ENCODE data around the gene STAP2. TPM values are rescaled to one million over a fixed set of nuclear protein-coding genes. Genes with fewer than 3 reads are reported as not detected.

STAP2 gene
- total RNA-seq, 1 donor: 1.2 TPM

DNA sequence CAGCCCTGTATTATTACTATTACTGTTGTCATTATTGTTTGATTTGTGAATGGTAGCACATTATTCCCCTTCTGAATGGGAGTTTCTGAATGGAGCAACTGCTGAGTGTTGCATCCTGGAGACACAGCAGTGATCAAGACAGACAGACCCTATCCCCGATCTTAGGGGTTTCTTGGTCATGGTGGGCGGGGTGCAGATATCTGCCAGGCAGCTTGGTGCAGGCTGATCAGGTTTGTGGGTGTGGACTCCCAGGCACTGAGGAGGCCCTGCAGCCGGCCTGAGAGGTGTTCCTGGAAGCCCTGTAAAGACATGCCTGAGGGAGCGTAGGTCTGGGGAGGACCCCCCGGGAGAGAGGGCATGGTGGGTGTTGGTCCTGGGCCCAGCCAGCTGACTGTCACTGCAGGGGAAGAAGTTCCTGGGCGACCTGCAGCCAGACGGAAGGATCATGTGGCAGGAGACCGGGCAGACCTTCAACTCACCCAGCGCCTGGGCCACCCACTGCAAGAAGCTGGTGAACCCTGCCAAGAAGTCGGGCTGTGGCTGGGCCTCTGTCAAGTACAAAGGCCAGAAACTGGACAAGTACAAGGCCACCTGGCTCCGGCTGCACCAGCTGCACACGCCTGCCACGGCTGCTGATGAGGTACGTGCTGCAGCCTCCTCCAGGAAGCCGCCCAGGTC, 6.9 kb upstream of the STAP2 start:
- no peak overlapping the region for H3K4me3 ChIP-seq (ENCODE audit: low read depth, low read length)
- TF ChIP-seq, protein P1, sequence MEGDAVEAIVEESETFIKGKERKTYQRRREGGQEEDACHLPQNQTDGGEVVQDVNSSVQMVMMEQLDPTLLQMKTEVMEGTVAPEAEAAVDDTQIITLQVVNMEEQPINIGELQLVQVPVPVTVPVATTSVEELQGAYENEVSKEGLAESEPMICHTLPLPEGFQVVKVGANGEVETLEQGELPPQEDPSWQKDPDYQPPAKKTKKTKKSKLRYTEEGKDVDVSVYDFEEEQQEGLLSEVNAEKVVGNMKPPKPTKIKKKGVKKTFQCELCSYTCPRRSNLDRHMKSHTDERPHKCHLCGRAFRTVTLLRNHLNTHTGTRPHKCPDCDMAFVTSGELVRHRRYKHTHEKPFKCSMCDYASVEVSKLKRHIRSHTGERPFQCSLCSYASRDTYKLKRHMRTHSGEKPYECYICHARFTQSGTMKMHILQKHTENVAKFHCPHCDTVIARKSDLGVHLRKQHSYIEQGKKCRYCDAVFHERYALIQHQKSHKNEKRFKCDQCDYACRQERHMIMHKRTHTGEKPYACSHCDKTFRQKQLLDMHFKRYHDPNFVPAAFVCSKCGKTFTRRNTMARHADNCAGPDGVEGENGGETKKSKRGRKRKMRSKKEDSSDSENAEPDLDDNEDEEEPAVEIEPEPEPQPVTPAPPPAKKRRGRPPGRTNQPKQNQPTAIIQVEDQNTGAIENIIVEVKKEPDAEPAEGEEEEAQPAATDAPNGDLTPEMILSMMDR (IDR thresholded peaks at IDR 0.05; ENCODE audit: insufficient read depth, low read length): no peak
- no peak for DNase-seq (ENCODE audit: low read depth)

DNA sequence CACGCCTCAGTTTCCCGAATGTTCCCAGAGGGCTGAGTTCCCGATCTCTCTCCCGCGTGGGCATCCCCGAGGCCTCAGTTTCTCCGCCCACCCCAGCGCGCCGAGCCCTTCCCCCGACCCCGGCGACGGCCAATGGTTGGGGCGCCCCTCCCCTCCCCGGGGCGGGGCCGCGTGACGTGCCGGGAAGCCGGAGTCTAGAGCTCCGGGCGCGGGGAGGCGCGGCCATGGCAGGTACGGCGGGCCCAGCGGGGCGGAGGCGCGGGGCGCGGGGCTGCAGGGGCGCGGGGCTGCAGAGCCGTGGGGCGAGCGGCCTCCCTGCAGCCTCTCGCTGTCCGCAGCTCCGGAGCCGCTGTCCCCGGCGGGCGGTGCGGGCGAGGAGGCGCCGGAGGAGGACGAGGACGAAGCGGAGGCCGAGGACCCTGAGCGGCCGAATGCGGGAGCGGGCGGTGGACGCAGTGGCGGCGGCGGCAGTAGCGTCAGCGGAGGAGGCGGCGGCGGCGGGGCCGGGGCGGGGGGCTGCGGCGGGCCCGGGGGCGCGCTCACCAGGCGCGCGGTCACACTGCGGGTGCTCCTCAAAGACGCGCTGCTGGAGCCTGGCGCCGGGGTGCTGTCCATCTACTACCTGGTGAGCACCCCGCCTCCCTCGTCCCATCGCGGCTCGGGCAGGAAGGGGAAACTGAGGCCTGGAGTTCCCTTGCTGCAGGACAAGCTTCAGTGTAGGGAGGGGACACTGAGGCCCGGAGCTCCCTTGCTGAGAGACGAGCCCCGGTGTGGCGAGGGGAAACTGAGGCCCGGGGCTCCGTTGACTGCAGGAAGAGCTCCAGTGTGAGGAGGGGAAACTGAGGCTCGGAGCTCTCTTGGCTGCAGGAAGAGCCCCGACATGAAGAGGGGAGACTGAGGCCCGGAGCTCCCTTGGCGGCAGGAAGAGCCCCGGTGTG, 5.0 kb upstream of the STAP2 start, which contains the start of gene MPND:
Gene MPND, plus strand, starts transcription at position 193 of the 938 bp plus-strand sequence. Its CDS starts 32 bp downstream, at position 225.
- H3K4me3 ChIP-seq (ENCODE audit: low read depth, low read length): peak within 1 kb of the TSS; percentile 82
- peak; percentile 63 for DNase-seq (ENCODE audit: low read depth)
- TF ChIP-seq, protein P1 (IDR thresholded peaks at IDR 0.05; ENCODE audit: insufficient read depth, low read length): no peak

DNA sequence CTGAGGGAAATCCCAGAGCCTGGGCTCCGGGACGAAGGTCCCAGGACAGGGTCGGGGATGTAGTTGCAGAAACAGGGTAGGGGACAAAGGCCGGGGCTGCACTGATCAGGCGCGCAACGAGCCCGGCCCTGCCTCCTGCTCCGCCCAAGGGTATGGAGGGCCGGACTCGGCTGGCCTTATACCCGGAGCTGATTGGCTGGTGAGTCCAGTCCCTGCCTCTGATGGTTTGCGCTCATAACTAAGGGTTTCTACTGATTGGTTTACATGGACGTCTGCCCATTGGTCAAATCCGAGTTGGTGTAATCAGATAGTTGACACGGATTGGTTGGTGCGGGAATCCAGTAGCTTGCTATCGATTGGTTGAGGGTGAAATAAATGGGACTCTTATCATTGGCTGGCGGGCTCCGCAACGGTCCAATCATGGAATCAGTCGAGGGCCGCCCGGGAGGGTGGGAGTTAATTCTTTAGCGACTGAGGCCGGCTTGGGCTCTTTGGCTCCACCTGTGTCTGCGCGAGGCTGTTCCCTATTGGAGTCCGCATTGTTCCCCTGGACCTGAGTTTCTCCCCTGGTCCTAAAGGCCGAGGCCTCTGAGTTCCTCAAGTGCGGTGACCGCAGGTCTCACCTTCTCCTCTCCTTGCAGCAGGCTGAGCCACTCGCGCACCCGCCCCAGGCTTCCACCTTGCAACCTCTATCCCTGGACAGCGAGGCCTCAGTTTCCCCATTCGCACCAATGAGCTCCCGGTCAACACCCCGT, 4.2 kb upstream of the STAP2 start:
- TF ChIP-seq, protein P1 (IDR thresholded peaks at IDR 0.05; ENCODE audit: insufficient read depth, low read length): peak; percentile 46
- H3K4me3 ChIP-seq (ENCODE audit: low read depth, low read length): peak overlapping the region; percentile 82
- DNase-seq (ENCODE audit: low read depth): peak; percentile 100

DNA sequence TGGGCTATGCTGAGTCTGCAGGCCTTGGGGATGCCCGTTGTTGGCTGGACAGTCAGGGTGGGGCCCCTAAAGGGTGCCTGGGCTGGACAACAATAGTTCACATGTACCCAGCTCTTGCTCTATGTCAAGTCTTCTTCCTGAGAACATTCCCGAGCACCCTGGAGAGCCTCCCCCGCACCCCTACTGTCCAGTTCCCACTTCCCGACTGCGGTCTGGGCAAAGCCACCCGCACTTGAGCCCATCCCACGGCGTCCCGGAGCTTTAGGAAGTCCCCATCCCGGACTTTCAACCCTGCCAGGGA, 3.6 kb upstream of the STAP2 start:
- TF ChIP-seq, protein P1 (IDR thresholded peaks at IDR 0.05; ENCODE audit: insufficient read depth, low read length): no peak
- H3K4me3 ChIP-seq (ENCODE audit: low read depth, low read length): peak overlapping the region; percentile 73
- no peak for DNase-seq (ENCODE audit: low read depth)

DNA sequence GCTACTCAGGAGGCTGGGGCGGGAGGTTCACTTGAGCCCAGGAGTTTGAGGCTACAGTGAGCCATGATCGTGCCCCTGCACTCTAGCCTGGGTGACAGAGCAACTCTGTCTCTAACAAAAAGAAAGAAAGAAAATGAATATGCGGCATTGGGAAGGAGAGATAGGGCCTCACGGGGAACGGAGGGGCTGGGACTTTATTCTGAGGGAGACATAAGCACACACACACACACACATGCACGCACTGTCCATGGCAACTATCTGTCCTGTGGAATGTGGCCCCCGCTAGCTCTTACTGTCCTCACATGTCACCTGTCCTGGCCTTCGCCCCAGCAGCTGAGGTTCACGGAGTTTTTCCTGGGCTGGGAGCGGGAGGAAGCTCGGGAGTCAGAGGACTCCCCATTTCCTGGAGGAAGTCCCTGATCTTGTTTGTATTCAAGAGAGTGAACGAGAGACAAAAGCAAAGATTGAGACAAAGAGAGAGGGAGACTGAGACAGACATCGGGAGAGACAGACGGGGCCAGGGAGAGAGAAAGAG, 654 bp downstream of the STAP2 start:
- peak; percentile 21 for DNase-seq (ENCODE audit: low read depth)
- TF ChIP-seq, protein P1 (IDR thresholded peaks at IDR 0.05; ENCODE audit: insufficient read depth, low read length): no peak
- H3K4me3 ChIP-seq (ENCODE audit: low read depth, low read length): peak overlapping the region; percentile 54

DNA sequence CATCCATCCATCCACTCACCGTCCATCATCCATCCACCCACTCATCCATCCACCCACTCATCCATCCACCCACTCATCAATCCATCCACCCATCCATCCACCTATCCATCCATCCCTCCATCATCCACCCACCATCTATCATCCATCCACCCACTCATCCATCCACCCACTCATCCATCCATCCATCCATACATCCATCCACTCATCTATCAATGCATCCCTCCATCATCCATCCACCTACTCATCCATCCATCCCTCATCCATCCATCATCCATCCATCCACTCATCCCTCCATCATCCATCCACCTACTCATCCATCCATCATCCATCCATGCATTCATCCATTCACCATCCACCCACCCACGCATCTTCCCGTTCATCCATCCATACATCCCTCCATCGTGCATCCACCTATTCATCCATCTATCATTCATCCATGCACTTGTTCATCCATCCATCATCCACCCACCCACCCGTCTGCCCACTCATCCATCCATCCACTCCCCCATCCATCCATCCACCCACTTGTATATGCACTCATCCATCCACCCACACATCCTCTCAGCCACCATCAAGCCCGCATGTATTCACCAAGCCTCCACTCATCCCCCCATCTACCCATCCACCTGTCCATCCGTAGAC, 3.6 kb downstream of the STAP2 start:
- TF ChIP-seq, protein P1 (IDR thresholded peaks at IDR 0.05; ENCODE audit: insufficient read depth, low read length): no peak
- no peak for DNase-seq (ENCODE audit: low read depth)

More for the DNA sequence above, 3.6 kb downstream of the STAP2 start:
- no peak overlapping the region for H3K4me3 ChIP-seq (ENCODE audit: low read depth, low read length)

Data from fibroblast of the aortic adventitia (primary cell).